Measurements from ENCODE around the gene TMEM218. TPM values are rescaled to one million over a fixed set of nuclear protein-coding genes. Genes with fewer than 3 reads are reported as not detected.
A peak's percentile ranks its signal among the peaks of the same experiment; 100 is the strongest.

The TMEM218 gene
- total RNA-seq, 1 experiment from 2014 or later = 37.2 TPM

- no peak for DNase-seq (ENCODE audit: low read depth)
Observed at GRCh38 chr11:125055107-125055715, 56.2 kb downstream of the TMEM218 start.

- peak; percentile 57 for DNase-seq (ENCODE audit: low read depth)
Observed at GRCh38 chr11:125053167-125053566, 58.3 kb downstream of the TMEM218 start.

GRCh38 chr11:125052047-125052446, 59.4 kb downstream of the TMEM218 start:
- no peak for DNase-seq (ENCODE audit: low read depth)

GRCh38 chr11:125049164-125049792, 62.1 kb downstream of the TMEM218 start:
- DNase-seq (ENCODE audit: low read depth) = no peak

Other genes with a start within 250 kb of the TMEM218 start
- gene ROBO3, start 246.2 kb downstream of the TMEM218 start, total RNA-seq (2014; rRNA removed; shearing (Covaris generic)) = 20.3 and 21.7 TPM in 2 replicates
- 8.9 and 9.6 TPM in 2 replicates for gene ROBO4, start 213.8 kb downstream of the TMEM218 start, total RNA-seq (2014; rRNA removed; shearing (Covaris generic))
- gene HEPN1, start 192.4 kb downstream of the TMEM218 start, total RNA-seq (2014; rRNA removed; shearing (Covaris generic)) = not detected in 2 replicates
- gene HEPACAM, start 175.6 kb downstream of the TMEM218 start, total RNA-seq (2014; rRNA removed; shearing (Covaris generic)) = not detected in 2 replicates
- 10.9 and 11.4 TPM in 2 replicates for gene CCDC15, start 157.4 kb downstream of the TMEM218 start, total RNA-seq (2014; rRNA removed; shearing (Covaris generic))
- 153 and 174 TPM in 2 replicates for gene SLC37A2, start 48.3 kb downstream of the TMEM218 start, total RNA-seq (2014; rRNA removed; shearing (Covaris generic))
- gene PKNOX2, start 53.1 kb upstream of the TMEM218 start, total RNA-seq (2014; rRNA removed; shearing (Covaris generic)) = 2.1 and 2.8 TPM in 2 replicates